ENCODE measurements around the gene P2RX6.
"Not testable (repeated sequence)": the region's sequence is repeated elsewhere in the genome, so short reads cannot be mapped to it uniquely, and the experiment has no call there.

Gene P2RX6

GRCh38 chr22:21047035-21047661 lies 32.2 kb downstream of the P2RX6 start:
- H3K9me3 ChIP-seq (ENCODE audit: low read length): no peaks in the 10 kb centered on the region
- H3K36me3 ChIP-seq (ENCODE audit: insufficient read depth, low read length): no peaks in the 10 kb centered on the region
- no peak overlapping the region for H3K4me3 ChIP-seq (ENCODE audit: low read depth in 1 of 2, low read length in 2 of 2)
- H3K9ac ChIP-seq (ENCODE audit: low read length): no peak overlapping the region
- no peak overlapping the region for H3K27ac ChIP-seq (ENCODE audit: low read depth, low read length)
- H3K27me3 ChIP-seq (ENCODE audit: control insufficient read depth in 1 of 2, insufficient read depth in 2 of 2, low read length in 2 of 2): no peaks in the 10 kb centered on the region
- peaks cover 8% of the 10 kb centered on the region for H3K4me1 ChIP-seq (ENCODE audit: insufficient read depth, low read length)

- Histone ChIP-seq H3K27me3 (ENCODE audit: control insufficient read depth in 1 of 2, insufficient read depth in 2 of 2, low read length in 2 of 2) (no peaks in the 10 kb centered on the region), H3K4me3 (ENCODE audit: low read depth in 1 of 2, low read length in 2 of 2) (no peak overlapping the region), H3K27ac (ENCODE audit: low read depth, low read length) (no peak overlapping the region), H3K36me3 (ENCODE audit: insufficient read depth, low read length) (no peaks in the 10 kb centered on the region), H3K9me3 (ENCODE audit: low read length) (no peaks in the 10 kb centered on the region), H3K9ac (ENCODE audit: low read length) (no peak overlapping the region), H3K4me1 (ENCODE audit: insufficient read depth, low read length) (peaks cover 8% of the 10 kb centered on the region)
Measured at GRCh38 chr22:21047730-21048129, 32.8 kb downstream of the P2RX6 start.

- not testable (repeated sequence) for H3K9me3 ChIP-seq (ENCODE audit: low read length); H3K4me3 ChIP-seq (ENCODE audit: low read depth in 1 of 2, low read length in 2 of 2); H3K36me3 ChIP-seq (ENCODE audit: insufficient read depth, low read length); H3K27me3 ChIP-seq (ENCODE audit: control insufficient read depth in 1 of 2, insufficient read depth in 2 of 2, low read length in 2 of 2); H3K9ac ChIP-seq (ENCODE audit: low read length); H3K27ac ChIP-seq (ENCODE audit: low read depth, low read length); H3K4me1 ChIP-seq (ENCODE audit: insufficient read depth, low read length)
Measured at GRCh38 chr22:21048448-21048847, 33.5 kb downstream of the P2RX6 start.

DNA sequence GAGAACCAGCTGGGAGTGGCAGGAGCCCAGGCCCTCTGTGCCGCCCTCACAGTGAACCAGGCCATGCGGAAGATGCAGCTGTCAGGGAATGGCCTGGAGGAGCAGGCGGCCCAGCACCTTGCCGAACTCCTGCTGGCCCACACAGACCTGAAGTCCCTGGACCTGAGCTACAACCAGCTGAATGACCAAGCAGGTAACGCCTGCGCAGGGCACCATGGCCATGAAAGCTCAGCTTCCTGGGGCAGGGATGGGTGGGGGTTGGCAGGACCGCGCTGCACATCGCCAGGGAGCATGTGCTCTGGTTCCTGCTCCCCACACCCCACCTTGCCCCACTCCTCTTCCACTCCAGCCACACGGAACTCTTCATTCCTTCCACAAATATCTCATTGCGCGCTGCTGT lies 34.0 kb downstream of the P2RX6 start:
- H3K36me3 ChIP-seq (ENCODE audit: insufficient read depth, low read length); H3K27me3 ChIP-seq (ENCODE audit: control insufficient read depth in 1 of 2, insufficient read depth in 2 of 2, low read length in 2 of 2); H3K9me3 ChIP-seq (ENCODE audit: low read length); H3K4me1 ChIP-seq (ENCODE audit: insufficient read depth, low read length); H3K27ac ChIP-seq (ENCODE audit: low read depth, low read length); H3K4me3 ChIP-seq (ENCODE audit: low read depth in 1 of 2, low read length in 2 of 2); H3K9ac ChIP-seq (ENCODE audit: low read length): not testable (repeated sequence)

- Histone ChIP-seq H3K4me3 (ENCODE audit: low read depth in 1 of 2, low read length in 2 of 2) (no peak overlapping the region), H3K27ac (ENCODE audit: low read depth, low read length) (no peak overlapping the region), H3K36me3 (ENCODE audit: insufficient read depth, low read length) (no peaks in the 10 kb centered on the region), H3K27me3 (ENCODE audit: control insufficient read depth in 1 of 2, insufficient read depth in 2 of 2, low read length in 2 of 2) (no peaks in the 10 kb centered on the region), H3K4me1 (ENCODE audit: insufficient read depth, low read length) (no peaks in the 10 kb centered on the region), H3K9me3 (ENCODE audit: low read length) (no peaks in the 10 kb centered on the region), H3K9ac (ENCODE audit: low read length) (no peak overlapping the region)
Measured at GRCh38 chr22:21051145-21051830, 36.3 kb downstream of the P2RX6 start.

- H3K9ac ChIP-seq (ENCODE audit: low read length): no peak overlapping the region
- no peaks in the 10 kb centered on the region for H3K4me1 ChIP-seq (ENCODE audit: insufficient read depth, low read length)
- no peaks in the 10 kb centered on the region for H3K36me3 ChIP-seq (ENCODE audit: insufficient read depth, low read length)
- H3K27ac ChIP-seq (ENCODE audit: low read depth, low read length): no peak overlapping the region
- no peaks in the 10 kb centered on the region for H3K9me3 ChIP-seq (ENCODE audit: low read length)
- H3K27me3 ChIP-seq (ENCODE audit: control insufficient read depth in 1 of 2, insufficient read depth in 2 of 2, low read length in 2 of 2): no peaks in the 10 kb centered on the region
- H3K4me3 ChIP-seq (ENCODE audit: low read depth in 1 of 2, low read length in 2 of 2): no peak overlapping the region
Measured at GRCh38 chr22:21051831-21052400, 37.0 kb downstream of the P2RX6 start.

GRCh38 chr22:21052715-21053459 lies 37.9 kb downstream of the P2RX6 start:
- H3K9ac ChIP-seq (ENCODE audit: low read length): no peak overlapping the region
- no peak overlapping the region for H3K27ac ChIP-seq (ENCODE audit: low read depth, low read length)
- no peaks in the 10 kb centered on the region for H3K27me3 ChIP-seq (ENCODE audit: control insufficient read depth in 1 of 2, insufficient read depth in 2 of 2, low read length in 2 of 2)
- no peaks in the 10 kb centered on the region for H3K9me3 ChIP-seq (ENCODE audit: low read length)
- no peaks in the 10 kb centered on the region for H3K36me3 ChIP-seq (ENCODE audit: insufficient read depth, low read length)
- no peak overlapping the region for H3K4me3 ChIP-seq (ENCODE audit: low read depth in 1 of 2, low read length in 2 of 2)
- H3K4me1 ChIP-seq (ENCODE audit: insufficient read depth, low read length): no peaks in the 10 kb centered on the region

- H3K36me3 ChIP-seq (ENCODE audit: insufficient read depth, low read length): no peaks in the 10 kb centered on the region
- no peak overlapping the region for H3K27ac ChIP-seq (ENCODE audit: low read depth, low read length)
- no peaks in the 10 kb centered on the region for H3K27me3 ChIP-seq (ENCODE audit: control insufficient read depth in 1 of 2, insufficient read depth in 2 of 2, low read length in 2 of 2)
- H3K9ac ChIP-seq (ENCODE audit: low read length): no peak overlapping the region
- H3K4me3 ChIP-seq (ENCODE audit: low read depth in 1 of 2, low read length in 2 of 2): no peak overlapping the region
- no peaks in the 10 kb centered on the region for H3K9me3 ChIP-seq (ENCODE audit: low read length)
- H3K4me1 ChIP-seq (ENCODE audit: insufficient read depth, low read length): no peaks in the 10 kb centered on the region
Measured at GRCh38 chr22:21054046-21054713, 39.2 kb downstream of the P2RX6 start.

GRCh38 chr22:21054714-21055563 lies 40.0 kb downstream of the P2RX6 start:
- no peaks in the 10 kb centered on the region for H3K4me1 ChIP-seq (ENCODE audit: insufficient read depth, low read length)
- H3K9me3 ChIP-seq (ENCODE audit: low read length): no peaks in the 10 kb centered on the region
- H3K36me3 ChIP-seq (ENCODE audit: insufficient read depth, low read length): no peaks in the 10 kb centered on the region
- no peak overlapping the region for H3K4me3 ChIP-seq (ENCODE audit: low read depth in 1 of 2, low read length in 2 of 2)
- H3K27me3 ChIP-seq (ENCODE audit: control insufficient read depth in 1 of 2, insufficient read depth in 2 of 2, low read length in 2 of 2): no peaks in the 10 kb centered on the region
- no peak overlapping the region for H3K9ac ChIP-seq (ENCODE audit: low read length)
- H3K27ac ChIP-seq (ENCODE audit: low read depth, low read length): no peak overlapping the region

GRCh38 chr22:21055564-21055834 lies 40.5 kb downstream of the P2RX6 start:
- Histone ChIP-seq H3K4me3 (ENCODE audit: low read depth in 1 of 2, low read length in 2 of 2) (no peak overlapping the region), H3K36me3 (ENCODE audit: insufficient read depth, low read length) (no peaks in the 10 kb centered on the region)

GRCh38 chr22:21055880-21056319 lies 40.9 kb downstream of the P2RX6 start:
- Histone ChIP-seq H3K27me3 (ENCODE audit: control insufficient read depth in 1 of 2, insufficient read depth in 2 of 2, low read length in 2 of 2) (no peaks in the 10 kb centered on the region), H3K9me3 (ENCODE audit: low read length) (no peaks in the 10 kb centered on the region), H3K4me3 (ENCODE audit: low read depth in 1 of 2, low read length in 2 of 2) (no peak overlapping the region), H3K36me3 (ENCODE audit: insufficient read depth, low read length) (no peaks in the 10 kb centered on the region), H3K27ac (ENCODE audit: low read depth, low read length) (no peak overlapping the region), H3K9ac (ENCODE audit: low read length) (no peak overlapping the region), H3K4me1 (ENCODE audit: insufficient read depth, low read length) (no peaks in the 10 kb centered on the region)

More at GRCh38 chr22:21055564-21055834, 40.5 kb downstream of the P2RX6 start:
- H3K9me3 ChIP-seq (ENCODE audit: low read length): no peaks in the 10 kb centered on the region
- no peak overlapping the region for H3K27ac ChIP-seq (ENCODE audit: low read depth, low read length)
- H3K4me1 ChIP-seq (ENCODE audit: insufficient read depth, low read length): no peaks in the 10 kb centered on the region
- H3K9ac ChIP-seq (ENCODE audit: low read length): no peak overlapping the region
- no peaks in the 10 kb centered on the region for H3K27me3 ChIP-seq (ENCODE audit: control insufficient read depth in 1 of 2, insufficient read depth in 2 of 2, low read length in 2 of 2)
